CD4-positive, alpha-beta memory T cell (primary cell): ENCODE results near the gene ZNF778. TPM values are rescaled to one million over a fixed set of nuclear protein-coding genes. Genes with fewer than 3 reads are reported as not detected.
A peak's percentile ranks its signal among the peaks of the same experiment; 100 is the strongest.

Experiments
- CTCF ChIA-PET: fragments of 350-600 bp; sonication (Branson Sonifier 250); formaldehyde crosslinking; loops from one replicate; lab custom pipeline; 2021; ENCODE audit warnings: inconsistent platforms; ENCODE audit not compliant: partially characterized antibody; lab: Charles Lee
- POLR2A ChIA-PET: fragments of 350-600 bp; sonication (Branson Sonifier 250); formaldehyde crosslinking; loops from one replicate; lab custom pipeline; 2021; ENCODE audit not compliant: partially characterized antibody; lab: Charles Lee
- DNase-seq, 5 donors: peaks; one replicate each; pipeline versions ENCODE4 v3.0.0 to v3.0.0-alpha.2; 2020 to 2022; ENCODE audit warnings: mixed read lengths in 1 of 5
- H3K27ac ChIP-seq: one replicate; pipeline ENCODE4 v1.7.0; 2013; ENCODE audit warnings: low read depth, low read length
- H3K27me3 ChIP-seq: 2 replicates; pipeline ENCODE4 v1.7.0; 2013; ENCODE audit warnings: mild to moderate bottlenecking, low read length, moderate library complexity; ENCODE audit not compliant: insufficient read depth
- H3K36me3 ChIP-seq: 2 replicates; pipeline ENCODE4 v1.7.0; 2013; ENCODE audit warnings: mild to moderate bottlenecking, low read length, moderate library complexity; ENCODE audit not compliant: insufficient read depth
- H3K4me1 ChIP-seq: 2 replicates; pipeline ENCODE4 v1.7.0; 2013; ENCODE audit warnings: mild to moderate bottlenecking, low read length, moderate library complexity; ENCODE audit not compliant: insufficient read depth
- H3K4me3 ChIP-seq, 2 donors: one replicate each; pipeline ENCODE4 v1.7.0; 2013; ENCODE audit warnings: low read length in 2 of 2, mild to moderate bottlenecking in 1 of 2
- H3K9me3 ChIP-seq, 2 donors: one replicate each; pipeline ENCODE4 v1.7.0; 2013; ENCODE audit warnings: low read length in 2 of 2, control low read depth in 1 of 2; ENCODE audit not compliant: control insufficient read depth in 1 of 2
- H3K27ac Mint-ChIP-seq, 7 donors: one replicate each; pipeline ENCODE4 v1.8.0; 2020 to 2021; ENCODE audit warnings: mixed read lengths in 7 of 7, mild to moderate bottlenecking in 6 of 7, inconsistent platforms in 3 of 7, moderate library complexity in 3 of 7
- H3K27me3 Mint-ChIP-seq, 2 donors: one replicate each; pipeline ENCODE4 v1.8.0; 2020 to 2021; ENCODE audit warnings: mixed read lengths in 2 of 2
- H3K36me3 Mint-ChIP-seq, 2 donors: one replicate each; pipeline ENCODE4 v1.8.0; 2020 to 2021; ENCODE audit warnings: mixed read lengths in 2 of 2, inconsistent platforms in 1 of 2, mild to moderate bottlenecking in 1 of 2
- H3K4me1 Mint-ChIP-seq, 4 donors: one replicate each; pipeline ENCODE4 v1.8.0; 2020 to 2021; ENCODE audit warnings: mixed read lengths in 4 of 4, mild to moderate bottlenecking in 1 of 4
- H3K4me3 Mint-ChIP-seq, 8 donors: one replicate each; pipeline ENCODE4 v1.8.0; 2020 to 2021; ENCODE audit warnings: mixed read lengths in 8 of 8, mild to moderate bottlenecking in 7 of 8, moderate library complexity in 6 of 8, inconsistent platforms in 3 of 8
- H3K9me3 Mint-ChIP-seq, 8 donors: one replicate each; pipeline ENCODE4 v1.8.0; 2020 to 2021; ENCODE audit warnings: mixed read lengths in 8 of 8, mild to moderate bottlenecking in 5 of 8, inconsistent platforms in 3 of 8, moderate library complexity in 1 of 8
- intact Hi-C: fragments of 100-400 bp; cut with micrococcal nuclease; formaldehyde crosslinking; loops from one replicate; pipeline ENCODE4 v1.15.1; 2023
- polyA plus RNA-seq, 2 donors: library from polyadenylated mRNA; unstranded; fragments of 300-500 nt; fragmentation: Illumina TruSeq; gene quantifications; one replicate each; pipeline ENCODE4 v1.2.3, GENCODE V29; 2021
- total RNA-seq, 2 experiments: library from RNA; stranded (reverse); gene quantifications; one replicate each; pipeline ENCODE4 v1.2.3, GENCODE V29; 2021

The ZNF778 gene
- total and polyA plus RNA-seq, 4 experiments from 2014 or later, result 1.0 to 15.9 (median 8.8) TPM

GRCh38 chr16:89269805-89270665 lies 52.5 kb downstream of the ZNF778 start:
- ChIA-PET POLR2A (interaction anchor here (1.2 kb wide), 1 partner anchor 23 kb away, joined by 6 read pairs; no protein-coding TSS in a partner anchor), CTCF (interaction anchor here (1.7 kb wide), 1 partner anchor 19 kb away, joined by 4 read pairs; no protein-coding TSS in a partner anchor)
- intact Hi-C loops, result no loop called here
- Histone ChIP-seq H3K4me1 (no peaks in the 10 kb centered on the region), H3K27ac (no peak overlapping the region), H3K36me3 (peaks cover 64% of the 10 kb centered on the region), H3K27me3 (no peaks in the 10 kb centered on the region), H3K4me3 (no peak overlapping the region), H3K9me3 (no peaks in the 10 kb centered on the region)
- Mint-ChIP-seq H3K27me3 (no peaks in the 10 kb centered on the region), H3K9me3 (peaks cover 0 to 4% (median 0%) of the 10 kb centered on the region in 8 donors), H3K36me3 (peaks cover 34 to 54% of the 10 kb centered on the region in 2 donors), H3K4me3 (no peak overlapping the region), H3K4me1 (peaks cover 0 to 4% (median 0%) of the 10 kb centered on the region in 4 donors), H3K27ac (peak overlapping the region in 1 of 7 donors; percentile 38)
- no peak for DNase-seq

DNA sequence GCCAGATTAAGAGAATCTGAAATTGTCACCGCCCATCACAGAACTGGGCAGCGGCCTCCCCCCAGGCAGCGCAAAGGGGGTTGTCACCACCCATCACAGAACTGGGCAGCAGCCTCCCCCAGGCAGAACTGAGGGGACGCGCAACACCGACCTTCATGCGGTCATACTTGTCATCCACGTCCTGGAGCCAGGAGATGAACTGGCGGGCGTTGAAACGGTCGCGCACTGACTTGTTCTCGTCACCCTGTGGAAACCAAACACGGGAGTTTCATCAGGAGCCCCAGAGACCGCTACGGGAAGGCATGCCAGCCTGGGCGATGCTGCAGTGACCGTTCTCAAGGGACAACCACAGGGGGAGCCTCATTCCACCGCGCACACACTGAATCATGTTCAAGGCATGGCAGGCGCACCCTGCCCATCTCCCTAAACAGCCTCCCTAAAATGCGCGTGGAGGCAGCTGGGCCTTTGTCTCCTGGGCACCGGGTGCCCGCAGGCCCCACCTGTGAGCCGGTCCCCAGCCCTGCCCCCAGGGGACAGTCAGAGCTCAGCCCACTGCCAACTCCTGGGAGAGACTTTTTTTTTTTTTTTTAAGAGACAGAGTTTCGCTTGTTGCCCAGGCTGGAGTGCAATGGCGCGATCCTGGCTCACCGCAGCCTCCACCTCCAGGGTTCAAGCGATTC lies 53.3 kb downstream of the ZNF778 start:
- no peak for DNase-seq
- Histone ChIP-seq H3K27me3 (no peaks in the 10 kb centered on the region), H3K4me1 (no peaks in the 10 kb centered on the region), H3K4me3 (no peak overlapping the region), H3K9me3 (no peaks in the 10 kb centered on the region), H3K36me3 (peaks cover 72% of the 10 kb centered on the region), H3K27ac (no peak overlapping the region)
- H3K36me3 Mint-ChIP-seq, result peaks cover 34 to 57% of the 10 kb centered on the region in 2 donors
- peak overlapping the region in 1 of 7 donors; percentile 38 for H3K27ac Mint-ChIP-seq
- no peak overlapping the region for H3K4me3 Mint-ChIP-seq
- peaks cover 0 to 4% (median 0%) of the 10 kb centered on the region in 4 donors for H3K4me1 Mint-ChIP-seq
- intact Hi-C loops, result no loop called here
- H3K27me3 Mint-ChIP-seq, result no peaks in the 10 kb centered on the region
- ChIA-PET POLR2A (interaction anchor here (1.0 kb wide), 1 partner anchor 24 kb away, joined by 4 read pairs; no protein-coding TSS in a partner anchor), CTCF (interaction anchor here (1.3 kb wide), 1 partner anchor 18 kb away, joined by 4 read pairs; no protein-coding TSS in a partner anchor)
- peaks cover 0 to 4% (median 0%) of the 10 kb centered on the region in 8 donors for H3K9me3 Mint-ChIP-seq

GRCh38 chr16:89272631-89273030 lies 55.1 kb downstream of the ZNF778 start:
- Histone ChIP-seq H3K27ac (no peak overlapping the region), H3K4me3 (no peak overlapping the region), H3K9me3 (no peaks in the 10 kb centered on the region), H3K4me1 (no peaks in the 10 kb centered on the region), H3K27me3 (no peaks in the 10 kb centered on the region), H3K36me3 (peaks cover 71% of the 10 kb centered on the region)
- Mint-ChIP-seq H3K4me1 (peaks cover 0 to 6% (median 2%) of the 10 kb centered on the region in 4 donors), H3K36me3 (peaks cover 38 to 64% of the 10 kb centered on the region in 2 donors), H3K9me3 (peaks cover 0 to 6% (median 0%) of the 10 kb centered on the region in 8 donors), H3K27ac (peak overlapping the region in 1 of 7 donors; percentile 55), H3K4me3 (no peak overlapping the region), H3K27me3 (no peaks in the 10 kb centered on the region)
- POLR2A ChIA-PET, result no interaction called here
- no peak for DNase-seq
- CTCF ChIA-PET, result interaction anchor here (1.3 to 2.1 kb wide), 2 partner anchors 16 to 22 kb away, joined by 4 to 5 read pairs; no protein-coding TSS in a partner anchor
- intact Hi-C loops, result no loop called here

- peaks cover 0 to 8% (median 0%) of the 10 kb centered on the region in 8 donors for H3K9me3 Mint-ChIP-seq
- no peak overlapping the region for H3K27ac ChIP-seq
- H3K4me1 ChIP-seq, result no peaks in the 10 kb centered on the region
- intact Hi-C loops, result no loop called here
- peak overlapping the region in 2 of 7 donors; percentile 46 to 51 for H3K27ac Mint-ChIP-seq
- DNase-seq, result no peak
- H3K4me3 ChIP-seq, result no peak overlapping the region
- H3K27me3 Mint-ChIP-seq, result no peaks in the 10 kb centered on the region
- H3K27me3 ChIP-seq, result no peaks in the 10 kb centered on the region
- peaks cover 36 to 68% of the 10 kb centered on the region in 2 donors for H3K36me3 Mint-ChIP-seq
- peaks cover 74% of the 10 kb centered on the region for H3K36me3 ChIP-seq
- no peak overlapping the region for H3K4me3 Mint-ChIP-seq
- POLR2A ChIA-PET, result no interaction called here
- H3K9me3 ChIP-seq, result no peaks in the 10 kb centered on the region
- CTCF ChIA-PET, result interaction anchor here (1.9 to 2.1 kb wide), 2 partner anchors 15 to 20 kb away, joined by 5 to 7 read pairs; no protein-coding TSS in a partner anchor
- peaks cover 0 to 6% (median 2%) of the 10 kb centered on the region in 4 donors for H3K4me1 Mint-ChIP-seq
Measured at GRCh38 chr16:89273741-89274472, 56.4 kb downstream of the ZNF778 start.

GRCh38 chr16:89274561-89275283 lies 57.2 kb downstream of the ZNF778 start:
- no peak overlapping the region for H3K4me3 Mint-ChIP-seq
- H3K4me1 Mint-ChIP-seq, result peaks cover 0 to 6% (median 2%) of the 10 kb centered on the region in 4 donors
- H3K27me3 Mint-ChIP-seq, result no peaks in the 10 kb centered on the region
- intact Hi-C loops, result no loop called here
- H3K36me3 Mint-ChIP-seq, result peaks cover 29 to 61% of the 10 kb centered on the region in 2 donors
- H3K27me3 ChIP-seq, result no peaks in the 10 kb centered on the region
- DNase-seq, result peak in 1 of 5 donors; percentile 5
- ChIA-PET CTCF (interaction anchor here (1.9 kb wide), 1 partner anchor 15 kb away, joined by 7 read pairs; no protein-coding TSS in a partner anchor), POLR2A (no interaction called here)
- peaks cover 0 to 8% (median 0%) of the 10 kb centered on the region in 8 donors for H3K9me3 Mint-ChIP-seq
- no peak overlapping the region for H3K4me3 ChIP-seq
- peaks cover 66% of the 10 kb centered on the region for H3K36me3 ChIP-seq
- no peaks in the 10 kb centered on the region for H3K4me1 ChIP-seq
- H3K27ac ChIP-seq, result no peak overlapping the region
- no peaks in the 10 kb centered on the region for H3K9me3 ChIP-seq
- peak overlapping the region in 1 of 7 donors; percentile 46 for H3K27ac Mint-ChIP-seq

GRCh38 chr16:89275284-89275584 lies 57.7 kb downstream of the ZNF778 start:
- H3K27me3 Mint-ChIP-seq, result no peaks in the 10 kb centered on the region
- peaks cover 0 to 8% (median 0%) of the 10 kb centered on the region in 8 donors for H3K9me3 Mint-ChIP-seq
- Histone ChIP-seq H3K27ac (no peak overlapping the region), H3K4me3 (no peak overlapping the region), H3K9me3 (no peaks in the 10 kb centered on the region), H3K27me3 (no peaks in the 10 kb centered on the region), H3K4me1 (no peaks in the 10 kb centered on the region), H3K36me3 (peaks cover 61% of the 10 kb centered on the region)
- peak overlapping the region in 2 of 7 donors; percentile 57 to 60 for H3K27ac Mint-ChIP-seq
- intact Hi-C loops, result no loop called here
- no peak for DNase-seq
- peaks cover 27 to 56% of the 10 kb centered on the region in 2 donors for H3K36me3 Mint-ChIP-seq
- ChIA-PET CTCF (interaction anchor here (1.9 kb wide), 1 partner anchor 14 kb away, joined by 7 read pairs; no protein-coding TSS in a partner anchor), POLR2A (no interaction called here)
- no peak overlapping the region for H3K4me3 Mint-ChIP-seq
- peaks cover 0 to 6% (median 2%) of the 10 kb centered on the region in 4 donors for H3K4me1 Mint-ChIP-seq
